HEK293T (cell line): ENCODE results near the gene SLC18A3.

Source experiments
- ARNT ChIP-seq: fragments of 450-650 bp; IDR thresholded peaks from 2 replicates; pipeline ENCODE4 v1.6.1; 2017; ENCODE audit warnings: mild to moderate bottlenecking
- BHLHE40 ChIP-seq: fragments of 450-650 bp; IDR thresholded peaks from 2 replicates; pipeline ENCODE4 v1.6.1; 2016; ENCODE audit warnings: mild to moderate bottlenecking, moderate library complexity, borderline replicate concordance
- CTBP1 ChIP-seq: fragments of 450-650 bp; IDR thresholded peaks from 2 replicates; pipeline ENCODE4 v1.6.1; 2016; ENCODE audit warnings: borderline replicate concordance
- FOXA1 ChIP-seq: fragments of 450-650 bp; IDR thresholded peaks from 2 replicates; pipeline ENCODE4 v1.6.1; 2016; ENCODE audit warnings: mild to moderate bottlenecking
- FOXM1 ChIP-seq: fragments of 450-650 bp; IDR thresholded peaks from 2 replicates; pipeline ENCODE4 v1.6.1; 2017; ENCODE audit warnings: mild to moderate bottlenecking, borderline replicate concordance
- SP1 ChIP-seq: fragments of 450-650 bp; IDR thresholded peaks from 2 replicates; pipeline ENCODE4 v1.6.1; 2017

DNA sequence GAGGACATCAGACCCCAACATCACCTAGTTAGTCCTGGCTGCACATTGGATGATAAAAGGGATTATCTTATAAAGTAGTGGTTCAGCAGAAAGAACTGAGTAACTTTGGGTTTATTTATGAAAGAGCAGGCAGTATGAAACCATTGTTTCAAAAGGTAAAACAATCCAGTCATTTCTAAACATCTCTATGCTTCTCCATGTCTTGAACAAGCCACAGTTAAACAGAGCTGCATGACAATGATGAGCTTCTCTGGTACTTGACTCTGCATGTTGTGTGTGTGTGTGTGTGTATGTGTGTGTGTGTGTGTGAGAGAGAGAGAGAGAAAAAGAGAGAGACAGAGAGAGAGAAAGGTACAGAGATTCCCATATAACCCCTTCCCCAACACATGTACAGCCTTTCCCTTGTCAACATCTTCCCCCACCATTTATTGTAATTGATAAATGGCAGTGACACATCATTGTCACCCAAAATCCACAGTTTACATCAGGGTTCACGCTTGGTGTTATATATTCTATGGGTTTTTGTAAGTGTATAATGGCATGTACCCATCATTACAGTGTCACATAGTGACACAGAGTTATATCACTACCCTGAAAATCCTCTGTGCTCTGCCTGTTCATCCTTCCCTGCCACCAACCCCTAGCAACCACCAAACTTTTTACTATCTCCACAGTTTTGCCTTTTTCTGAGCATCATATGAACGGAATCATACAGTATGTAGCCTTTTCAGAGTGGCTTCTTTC, 32.8 kb upstream of the SLC18A3 start:
- TF ChIP-seq ARNT (no peak), FOXA1 (no peak), FOXM1 (no peak), CTBP1 (no peak), SP1 (no peak), BHLHE40 (no peak)
